ENCODE results near the gene KRT79.

The KRT79 gene

DNA sequence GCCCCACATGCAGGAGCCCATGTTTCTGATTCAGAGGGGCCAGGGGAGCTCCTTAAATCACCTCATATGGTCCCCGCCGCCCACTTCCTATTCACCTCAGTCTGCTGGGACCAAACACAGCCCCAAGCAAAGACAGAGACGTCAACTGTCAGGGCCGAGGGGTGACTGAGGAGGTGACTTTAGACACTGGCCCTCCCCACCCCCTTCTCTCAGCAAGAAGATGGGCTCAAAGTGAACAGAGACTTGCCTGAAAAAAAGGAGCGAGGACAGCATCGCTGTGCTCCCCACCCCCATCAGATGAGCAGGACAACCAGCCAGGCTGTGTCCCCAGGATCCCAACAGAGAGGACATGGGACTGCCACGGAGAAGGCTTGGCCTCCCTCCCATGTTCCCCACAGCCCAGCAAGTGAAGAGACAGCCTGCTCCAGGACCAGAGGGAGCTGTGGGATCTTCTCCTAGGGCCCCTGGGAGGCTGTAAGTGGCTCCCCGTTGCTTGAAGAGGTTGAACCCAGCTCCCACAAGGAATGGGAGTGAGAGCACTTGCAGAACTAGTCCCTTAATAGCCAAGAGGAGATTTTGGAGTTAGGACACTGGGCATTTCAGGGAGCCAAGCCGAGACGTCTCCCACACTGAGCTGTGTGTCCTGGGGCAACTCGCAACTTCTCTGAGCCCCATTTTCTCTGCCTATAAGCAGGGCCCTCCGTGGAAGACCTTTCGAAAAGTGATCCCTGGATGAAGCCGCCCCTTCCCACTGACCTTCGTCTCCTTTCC lies 1.3 kb upstream of the KRT79 start:
- no peak for DNase-seq (ENCODE audit: low read depth in 2 of 2)

DNA sequence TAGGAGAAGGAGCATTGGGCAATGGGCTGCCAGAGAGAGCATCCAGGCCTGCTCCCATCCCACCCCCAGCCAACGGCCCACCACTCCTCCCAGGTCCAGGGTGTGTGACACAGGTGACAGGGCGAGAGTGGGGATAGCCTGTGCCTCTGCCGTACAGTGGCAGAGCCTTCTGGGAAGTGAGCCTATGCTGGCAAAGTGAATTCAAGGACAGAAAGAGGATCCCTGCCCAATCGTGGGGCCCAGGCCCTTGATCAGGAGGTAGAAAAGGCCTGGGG lies 553 bp upstream of the KRT79 start:
- DNase-seq (ENCODE audit: low read depth in 2 of 2): no peak

- no peak for DNase-seq (ENCODE audit: low read depth in 2 of 2)
These were observed 866 bp downstream of the KRT79 start for GRCh38 chr12:52832985-52833905.

GRCh38 chr12:52832451-52832850 lies 1.7 kb downstream of the KRT79 start:
- no peak for DNase-seq (ENCODE audit: low read depth in 2 of 2)

- no peak for DNase-seq (ENCODE audit: low read depth in 2 of 2)
These were observed 2.9 kb downstream of the KRT79 start for GRCh38 chr12:52831251-52831650.

DNA sequence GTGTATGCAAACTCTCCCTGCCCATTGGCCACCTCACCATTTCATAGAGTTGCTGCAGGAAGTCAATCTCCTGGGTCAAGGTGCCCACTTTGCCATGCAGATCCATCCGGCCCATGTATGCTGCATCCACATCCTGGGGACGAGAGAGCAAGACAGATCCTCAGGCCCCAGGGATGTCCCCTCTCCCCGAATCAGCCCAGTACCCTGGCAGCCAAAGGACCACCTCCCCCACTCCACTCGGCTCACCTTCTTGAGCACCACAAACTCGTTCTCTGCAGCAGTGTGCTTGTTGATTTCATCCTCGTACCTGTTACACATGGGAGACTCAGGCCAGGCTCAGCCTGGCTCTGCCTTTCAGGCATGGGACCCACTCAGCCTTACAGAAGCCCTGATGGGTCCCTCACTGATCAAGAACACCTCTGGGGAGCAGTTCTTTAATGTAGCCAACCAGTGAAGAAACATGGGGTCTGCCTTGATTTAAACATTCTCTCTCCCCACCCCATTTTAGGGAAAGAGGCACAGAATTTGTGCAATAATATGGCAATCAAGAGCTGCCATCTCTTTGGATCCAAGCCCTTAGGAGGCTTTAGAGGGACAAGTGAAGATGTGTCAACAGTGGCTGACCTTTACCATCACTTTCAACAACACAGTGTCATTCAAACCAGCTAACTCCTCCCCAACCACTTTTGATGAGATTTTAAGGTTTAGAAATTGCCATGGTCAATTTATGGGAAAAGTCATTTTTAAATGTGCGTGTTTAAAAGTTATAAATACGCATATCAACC lies 3.9 kb downstream of the KRT79 start:
- DNase-seq (ENCODE audit: low read depth in 2 of 2): no peak

DNA sequence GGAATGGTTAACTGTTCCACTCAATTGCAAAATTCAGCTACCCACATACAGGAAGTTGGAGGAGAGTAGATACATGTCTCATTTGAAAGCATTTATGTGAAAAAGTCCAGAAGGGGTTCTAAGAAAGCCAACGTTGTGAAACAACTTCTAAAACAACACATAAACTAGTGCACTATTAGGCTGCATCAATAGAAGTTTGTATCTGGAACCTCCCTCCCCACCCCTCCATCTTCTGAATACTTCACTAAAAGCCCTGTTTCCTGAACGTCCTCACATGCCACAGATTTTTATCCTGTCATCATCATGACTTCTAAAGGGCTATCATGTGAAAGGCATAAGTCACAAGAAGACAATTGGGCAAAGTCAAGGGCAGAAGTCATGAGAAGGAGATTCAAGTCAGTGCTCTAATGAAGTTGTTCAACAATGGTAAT lies 5.5 kb downstream of the KRT79 start:
- no peak for DNase-seq (ENCODE audit: low read depth in 2 of 2)

DNA sequence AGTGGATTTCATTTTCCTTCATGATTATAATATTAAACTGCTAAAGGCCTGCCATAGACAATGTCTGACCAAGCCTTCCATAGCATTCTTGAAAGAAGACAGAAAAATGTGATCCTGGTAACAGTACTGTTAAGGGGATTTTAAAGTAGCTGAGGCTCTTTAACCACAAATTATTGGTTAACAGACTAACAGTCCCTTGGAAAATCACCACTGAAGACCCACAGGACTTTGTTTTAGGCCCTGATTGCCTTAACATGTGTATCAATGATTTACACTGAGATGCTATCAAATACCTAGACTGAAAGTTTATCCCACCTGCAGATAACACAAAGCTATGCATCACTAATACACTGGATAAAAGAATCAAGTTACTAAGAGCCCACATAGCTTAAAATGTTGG lies 6.0 kb downstream of the KRT79 start:
- DNase-seq (ENCODE audit: low read depth in 2 of 2): no peak

DNA sequence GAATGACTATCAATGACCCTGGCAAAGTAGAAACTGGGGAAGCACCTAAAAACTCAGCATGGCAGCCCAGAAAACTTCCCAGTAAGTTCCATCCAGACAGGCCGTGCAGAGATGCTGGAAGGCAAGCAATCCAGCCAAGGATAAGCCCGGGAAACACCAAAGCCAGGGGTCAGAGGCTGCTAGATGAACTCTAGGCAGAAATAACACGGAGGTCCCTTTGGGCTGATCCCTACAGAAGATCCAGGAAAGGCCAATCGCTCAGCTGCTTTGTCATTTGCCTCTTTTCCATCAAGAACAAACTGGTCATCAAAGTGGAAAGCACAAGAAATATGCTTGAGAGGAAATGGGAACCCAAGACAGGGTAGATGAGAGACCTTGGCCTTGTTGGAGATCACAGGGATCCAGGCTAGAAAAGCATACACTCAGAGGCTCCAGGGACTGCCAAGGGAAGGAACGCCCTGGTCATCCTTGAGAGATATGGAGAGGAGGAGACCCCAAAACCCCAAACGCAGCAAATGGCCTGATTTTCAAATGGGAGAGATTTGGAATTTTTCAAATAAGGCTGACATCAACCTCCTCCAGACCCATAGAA lies 6.5 kb downstream of the KRT79 start:
- no peak for DNase-seq (ENCODE audit: low read depth in 2 of 2)

DNA sequence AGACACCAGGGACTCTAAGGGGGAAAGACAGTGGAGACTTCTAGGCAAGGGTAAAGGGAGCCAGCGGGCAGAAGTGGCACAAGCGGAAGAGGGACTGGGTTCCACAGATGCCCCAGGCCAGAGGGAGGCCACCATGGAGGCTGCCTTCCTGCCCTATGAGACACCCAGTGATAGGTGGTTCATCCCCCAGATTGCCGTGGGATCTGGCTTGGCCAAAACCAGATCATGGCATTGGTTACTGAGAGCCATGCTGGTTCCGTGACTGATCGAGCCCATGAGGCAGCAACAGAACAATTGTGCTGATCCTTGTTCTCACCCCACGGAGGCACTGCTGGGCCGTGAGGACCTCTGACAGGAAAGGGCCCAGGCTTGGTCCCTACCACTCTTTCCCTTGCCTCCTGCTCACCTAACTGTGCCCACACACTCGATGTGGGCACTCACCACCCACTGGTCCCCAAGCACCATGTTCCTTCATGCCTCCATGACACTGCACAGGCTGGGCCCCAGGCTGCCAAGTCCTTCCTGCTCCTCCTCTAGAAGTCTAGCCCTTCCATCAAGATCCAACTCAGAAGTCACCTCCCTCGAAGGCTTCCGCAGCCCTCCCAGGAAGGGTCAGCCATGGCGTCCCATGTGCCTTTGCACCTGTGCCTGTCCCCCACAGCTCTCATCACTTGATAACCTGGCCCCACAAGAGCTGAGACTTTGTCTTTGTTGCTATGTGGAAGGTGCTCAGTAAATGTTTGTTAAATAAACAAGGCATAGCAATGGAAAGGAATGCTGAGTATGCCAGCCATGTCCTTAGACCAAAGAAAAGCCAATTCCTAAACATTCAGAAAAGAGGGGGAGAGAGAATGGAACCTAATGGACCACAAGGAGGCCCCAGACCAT lies 7.3 kb downstream of the KRT79 start:
- DNase-seq (ENCODE audit: low read depth in 2 of 2): no peak

GRCh38 chr12:52825961-52826360 lies 8.2 kb downstream of the KRT79 start:
- no peak for DNase-seq (ENCODE audit: low read depth in 2 of 2)

DNA sequence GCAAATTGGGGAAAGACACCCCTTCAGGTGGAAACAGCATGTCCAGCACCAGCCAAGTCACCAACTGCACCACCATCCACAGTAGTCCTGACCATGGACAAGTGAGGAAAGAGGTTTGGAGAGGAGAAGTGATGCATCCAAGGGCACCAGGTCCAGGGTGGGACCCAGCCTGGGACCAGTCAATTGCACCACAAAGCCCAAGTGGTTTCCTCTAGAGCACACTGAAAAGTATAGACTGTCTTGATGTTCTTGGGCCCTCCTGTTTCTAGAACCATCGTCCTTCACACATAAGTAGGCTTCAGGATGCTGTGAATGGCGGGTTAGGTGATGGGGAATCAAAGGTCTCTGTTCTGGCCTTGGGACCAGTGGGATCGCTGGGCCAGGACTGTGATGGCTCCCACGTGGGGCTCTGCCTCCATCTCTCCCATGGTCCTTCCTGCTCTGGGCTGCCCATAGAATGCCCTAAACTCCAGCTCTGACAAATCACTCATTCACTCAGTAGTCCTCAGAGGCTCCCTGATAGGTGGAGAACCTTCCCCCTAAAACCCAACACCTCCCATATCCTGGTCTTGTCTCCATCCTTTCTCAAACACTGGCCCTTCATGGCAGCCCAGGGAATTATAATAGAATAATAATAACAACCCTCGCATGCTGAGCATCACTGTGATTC lies 9.2 kb downstream of the KRT79 start:
- no peak for DNase-seq (ENCODE audit: low read depth in 2 of 2)

- no peak for DNase-seq (ENCODE audit: low read depth in 2 of 2)
These were observed 10.2 kb downstream of the KRT79 start for GRCh38 chr12:52823761-52824450.

DNA sequence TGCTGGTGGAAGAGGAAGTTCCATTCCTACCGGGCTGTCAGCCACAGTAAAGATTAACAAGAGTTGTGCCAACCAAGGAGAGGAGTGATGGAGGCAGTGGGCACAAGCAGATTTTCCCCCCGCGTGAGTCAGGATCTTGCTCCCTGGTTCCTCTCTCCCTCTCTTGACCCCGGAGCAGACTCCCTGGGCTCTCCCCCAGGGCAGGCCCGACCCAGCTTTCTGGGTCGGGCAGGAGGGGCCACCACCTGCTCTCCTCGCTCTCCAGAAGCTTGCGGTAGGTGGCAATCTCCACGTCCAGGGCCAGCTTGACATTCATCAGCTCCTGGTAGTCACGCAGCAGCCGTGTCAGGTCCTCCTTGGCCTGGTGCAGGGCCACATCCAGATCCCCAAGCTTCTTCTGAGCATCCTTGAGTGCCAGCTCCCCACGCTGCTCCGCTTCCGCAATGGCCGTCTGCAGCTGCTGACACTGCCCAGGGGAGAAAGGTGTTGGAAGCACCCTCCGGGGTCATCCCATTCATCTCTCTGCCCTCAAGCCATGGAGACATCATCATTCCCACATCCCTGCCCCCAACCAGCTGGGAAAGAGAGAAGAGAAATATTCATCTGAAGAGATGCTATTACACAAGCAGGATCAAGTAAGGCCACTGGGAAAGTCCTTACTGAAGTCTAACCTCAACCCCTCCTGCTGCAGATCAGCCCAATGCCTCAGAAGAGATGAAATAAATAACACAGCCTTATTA lies 11.2 kb downstream of the KRT79 start:
- no peak for DNase-seq (ENCODE audit: low read depth in 2 of 2)

- no peak for DNase-seq (ENCODE audit: low read depth in 2 of 2)
These were observed 12.1 kb downstream of the KRT79 start for GRCh38 chr12:52821826-52822660.

GRCh38 chr12:52821071-52821730 lies 12.9 kb downstream of the KRT79 start:
- no peak for DNase-seq (ENCODE audit: low read depth in 2 of 2)

- no peak for DNase-seq (ENCODE audit: low read depth in 2 of 2)
These were observed 13.6 kb downstream of the KRT79 start for GRCh38 chr12:52820521-52820920.
